KG1 (cell line): Measurements from ENCODE around the gene WNT8A.

Experiments
- DNase-seq: peaks from one replicate; lab custom pipeline; 2025; lab: John Stamatoyannopoulos, UW

The WNT8A gene

DNA sequence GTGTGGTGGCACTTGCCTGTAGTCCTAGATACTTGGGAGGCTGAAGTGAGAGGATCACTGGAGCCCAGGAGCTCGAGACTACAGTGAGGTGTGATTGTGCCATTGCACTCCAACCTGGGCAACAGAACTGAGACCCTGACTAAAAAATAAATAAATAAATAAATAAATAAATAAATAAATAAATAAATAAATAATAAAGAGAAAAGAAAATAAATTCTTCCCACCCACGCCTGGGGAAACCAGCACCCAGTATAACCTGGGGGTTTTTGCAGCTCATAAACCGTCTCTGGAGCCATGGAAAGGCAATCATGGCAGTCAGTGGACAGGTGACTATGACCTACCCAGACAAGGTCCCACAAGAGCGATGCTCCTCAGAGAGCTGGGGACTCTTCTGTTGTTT is 7.9 kb downstream of the WNT8A start:
- no peak for DNase-seq

DNA sequence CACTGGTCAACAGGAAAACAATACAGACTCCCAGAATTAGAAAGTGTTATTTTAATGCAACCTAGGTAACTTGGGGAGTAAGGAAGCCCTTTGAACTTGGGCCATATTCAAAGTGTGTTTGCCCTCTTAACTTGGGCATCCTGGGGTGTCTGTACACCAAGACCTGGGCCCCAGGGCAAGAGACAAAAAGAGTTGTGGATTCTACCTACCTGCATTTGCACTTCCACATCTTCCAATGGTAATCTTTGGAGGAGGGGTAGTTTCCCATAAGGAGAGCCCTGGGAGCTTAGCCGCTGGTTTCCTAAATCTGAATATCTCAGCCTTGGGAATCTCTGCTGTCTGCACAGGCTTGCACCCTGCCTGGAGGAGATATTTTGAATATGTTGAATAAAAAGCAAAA is 8.5 kb downstream of the WNT8A start:
- no peak for DNase-seq

DNA sequence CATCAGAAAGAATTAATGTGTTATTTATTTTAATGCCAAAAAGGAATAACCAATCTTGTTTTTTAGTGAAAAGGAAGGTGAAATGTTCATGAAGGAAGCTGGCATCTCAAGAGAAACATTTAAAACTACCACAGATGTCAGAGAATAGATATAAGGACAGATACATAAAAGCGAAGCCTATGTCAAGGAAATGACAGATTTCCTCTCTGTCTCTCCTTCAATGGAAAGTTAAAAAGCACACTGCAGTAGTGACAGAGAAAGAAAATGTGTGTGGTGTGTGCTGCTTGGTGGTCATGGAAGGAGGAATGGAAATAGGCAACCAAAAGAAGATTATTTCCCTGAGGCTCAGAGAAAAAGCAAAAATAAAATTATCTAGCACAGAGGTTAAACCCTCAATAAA is 9.2 kb downstream of the WNT8A start:
- no peak for DNase-seq

DNA sequence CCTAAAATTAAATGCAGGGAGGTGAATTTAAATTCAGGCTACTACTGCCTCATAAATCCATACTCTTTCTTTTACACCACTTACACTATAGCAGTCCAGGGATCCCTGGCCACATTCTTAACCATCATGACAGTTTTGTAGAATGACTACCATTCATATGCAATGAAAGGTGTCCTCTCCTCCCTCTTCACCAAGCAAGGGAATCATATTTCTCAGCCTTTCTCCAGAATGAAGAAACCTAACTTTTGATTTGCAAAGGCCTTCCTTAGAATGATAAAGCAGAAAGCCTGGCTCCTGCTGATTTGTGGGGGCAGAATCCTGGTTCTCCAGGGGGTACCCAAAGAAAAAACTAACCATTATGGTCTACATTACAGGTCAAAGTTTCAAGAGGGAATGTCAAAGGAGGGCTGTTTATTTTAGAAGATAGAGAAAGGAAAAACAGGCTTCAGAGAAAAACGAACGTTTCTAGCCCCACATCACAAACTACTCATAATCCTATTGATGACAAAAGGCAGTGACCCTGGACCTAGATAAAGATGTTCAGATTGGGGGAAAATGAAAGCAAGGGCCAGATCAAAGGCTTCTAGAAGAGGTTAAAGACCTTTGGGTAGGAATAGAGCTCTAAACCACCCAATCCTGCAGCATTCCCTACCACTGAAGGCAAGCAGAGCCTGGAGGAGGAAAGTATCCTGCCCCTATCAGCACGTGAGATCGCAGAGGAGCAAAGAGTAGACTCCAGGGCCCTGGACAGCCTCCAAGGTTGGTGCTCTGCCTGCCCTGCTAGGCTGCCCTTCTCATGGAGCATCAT is 11.5 kb downstream of the WNT8A start:
- no peak for DNase-seq

DNA sequence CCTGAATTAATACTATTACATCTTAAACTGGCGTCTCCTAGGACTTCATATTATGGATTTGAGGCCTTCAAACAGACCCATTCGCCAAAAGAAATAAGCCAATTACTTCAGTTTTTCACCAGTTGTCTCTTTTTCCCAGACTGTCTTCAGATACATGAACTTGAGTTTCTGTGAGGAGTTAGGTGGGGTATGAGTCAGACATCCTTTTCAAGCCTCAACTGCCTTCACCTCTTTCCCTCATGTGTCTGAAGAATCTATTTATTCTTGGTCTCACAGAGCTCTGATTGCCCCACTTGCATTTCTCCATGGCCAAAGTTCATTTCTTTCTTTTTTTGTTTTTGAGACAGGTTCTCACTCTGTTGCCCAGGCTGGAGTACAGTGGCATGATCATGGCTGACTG is 12.5 kb downstream of the WNT8A start:
- no peak for DNase-seq

DNA sequence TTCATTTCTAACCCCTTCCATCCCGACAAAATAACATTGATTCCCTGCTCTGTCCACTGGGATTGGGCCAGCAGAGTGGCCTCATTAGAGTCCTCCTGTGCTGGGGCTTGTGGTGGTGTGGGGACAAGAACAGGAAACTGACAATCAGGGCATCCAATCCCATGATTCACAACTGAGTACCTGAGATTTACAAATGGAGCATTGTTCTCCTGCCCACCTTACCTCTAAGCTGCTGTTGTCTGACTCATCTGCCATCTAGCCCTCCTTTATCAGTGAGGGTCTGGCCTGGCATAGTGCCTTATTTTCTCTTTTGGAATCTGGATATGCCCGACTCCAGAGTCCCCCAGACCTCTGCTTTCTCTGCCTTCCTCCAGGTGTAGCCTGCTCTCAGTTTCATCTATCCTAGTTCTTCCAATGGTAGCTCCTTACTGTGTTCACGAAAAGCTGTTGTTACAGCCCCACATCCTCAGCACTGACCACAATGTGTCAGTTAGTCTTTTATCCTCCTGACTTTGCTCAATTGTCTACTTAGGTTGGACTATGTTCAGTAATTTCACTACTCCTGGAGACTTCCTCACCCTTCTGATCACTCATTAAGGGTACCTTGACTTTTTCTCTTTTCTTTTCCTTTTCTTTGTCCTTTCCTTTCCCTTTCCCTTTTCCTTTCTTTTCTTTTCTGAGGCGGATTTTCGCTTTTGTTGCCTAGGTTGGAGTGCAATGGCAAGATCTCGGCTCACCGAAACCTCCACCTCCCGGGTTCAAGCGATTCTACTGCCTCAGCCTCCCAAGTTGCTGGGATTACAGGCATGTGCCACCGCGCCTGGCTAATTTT is 13.4 kb downstream of the WNT8A start:
- DNase-seq, result no peak

DNA sequence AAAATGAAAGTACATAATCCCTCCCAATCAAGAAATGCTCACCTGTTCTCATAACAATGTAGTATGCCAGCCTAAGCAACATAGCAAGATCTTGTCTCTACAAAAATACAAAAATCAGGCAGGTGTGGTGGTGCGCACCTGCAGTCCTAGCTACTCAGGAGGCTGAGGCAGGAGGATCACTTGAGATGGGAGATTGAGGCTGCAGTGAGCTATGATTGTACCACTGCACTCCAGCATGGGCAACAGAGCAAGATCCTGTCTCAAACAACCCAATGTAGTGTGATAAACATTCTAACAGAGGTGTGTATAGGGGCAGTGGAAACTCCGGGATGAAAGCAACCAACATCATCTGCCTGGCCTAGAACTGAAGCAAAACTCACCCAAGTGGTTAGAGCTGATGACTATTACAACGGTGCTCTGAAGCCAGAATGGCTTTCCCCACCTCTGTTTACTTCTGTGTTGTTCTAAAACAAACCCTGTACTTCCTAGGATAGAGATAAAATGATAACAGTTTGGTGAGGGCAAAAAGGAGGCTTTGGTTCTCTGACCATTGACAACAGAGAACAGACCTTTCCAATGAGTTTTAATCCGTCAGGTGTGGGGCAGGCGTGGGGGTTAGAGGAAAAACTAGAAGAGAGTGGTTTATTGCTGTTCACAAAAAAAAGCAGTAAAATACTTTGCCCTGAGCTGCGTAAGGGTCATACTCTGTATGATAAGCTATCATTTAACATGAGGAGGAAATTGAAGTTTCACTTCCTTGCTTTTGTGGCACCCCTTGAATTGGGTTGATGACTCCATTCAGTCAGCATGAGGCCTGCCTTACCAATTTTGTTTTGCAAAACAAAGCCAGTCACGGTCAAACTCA is 18.9 kb downstream of the WNT8A start:
- no peak for DNase-seq

DNA sequence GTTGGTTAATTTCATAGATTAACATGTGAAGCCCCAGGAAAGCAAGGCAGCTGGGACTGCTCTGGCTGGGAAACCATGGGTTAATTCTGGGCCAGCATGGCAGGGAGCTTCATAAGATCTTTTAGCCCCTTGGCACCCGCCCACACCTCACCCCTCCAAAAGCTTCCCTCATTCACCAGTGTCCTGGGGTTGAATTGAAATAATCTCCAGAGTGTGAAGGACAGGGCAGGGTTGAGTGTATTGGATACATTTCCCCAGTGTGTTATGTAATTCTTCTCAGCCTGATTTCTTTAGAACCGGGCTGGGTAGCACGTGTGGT is 19.4 kb downstream of the WNT8A start:
- DNase-seq, result no peak

DNA sequence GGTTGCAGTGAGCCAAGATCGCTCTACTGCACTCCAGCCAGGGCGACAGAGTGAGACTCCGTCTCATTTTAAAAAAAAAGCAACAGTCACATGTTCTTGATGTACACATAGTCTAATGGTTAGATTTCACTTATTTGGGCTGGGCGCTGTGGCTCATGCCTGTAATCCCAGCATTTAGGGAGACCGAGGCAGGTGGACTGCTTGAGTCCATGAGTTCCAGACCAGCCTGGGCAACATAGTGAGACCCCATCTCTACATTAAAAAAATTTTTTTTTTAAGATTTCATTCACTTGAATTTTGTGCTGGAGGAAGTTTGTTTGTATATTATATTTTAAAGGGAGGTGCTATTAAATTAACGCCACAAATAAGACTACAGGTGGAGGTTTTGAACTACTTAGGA is 21.9 kb downstream of the WNT8A start:
- DNase-seq, result no peak

DNA sequence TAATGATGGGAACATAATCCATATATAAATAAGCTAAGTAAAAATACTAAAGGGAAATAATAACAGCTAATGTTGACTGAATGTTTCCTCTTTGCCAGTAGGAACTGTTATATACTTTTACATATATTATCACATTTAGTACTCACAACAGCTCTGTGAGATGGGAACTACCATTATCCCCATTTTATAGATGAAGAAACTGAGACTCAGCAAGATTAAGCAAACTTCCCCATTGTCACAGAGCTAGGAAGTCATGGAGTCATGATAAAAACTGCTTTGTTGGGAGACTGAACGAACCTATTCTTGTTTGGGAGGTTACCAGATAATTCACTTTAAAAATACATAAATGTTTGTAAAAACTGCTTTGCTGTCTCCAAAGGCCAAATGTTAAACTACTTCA is 23.4 kb downstream of the WNT8A start:
- no peak for DNase-seq

DNA sequence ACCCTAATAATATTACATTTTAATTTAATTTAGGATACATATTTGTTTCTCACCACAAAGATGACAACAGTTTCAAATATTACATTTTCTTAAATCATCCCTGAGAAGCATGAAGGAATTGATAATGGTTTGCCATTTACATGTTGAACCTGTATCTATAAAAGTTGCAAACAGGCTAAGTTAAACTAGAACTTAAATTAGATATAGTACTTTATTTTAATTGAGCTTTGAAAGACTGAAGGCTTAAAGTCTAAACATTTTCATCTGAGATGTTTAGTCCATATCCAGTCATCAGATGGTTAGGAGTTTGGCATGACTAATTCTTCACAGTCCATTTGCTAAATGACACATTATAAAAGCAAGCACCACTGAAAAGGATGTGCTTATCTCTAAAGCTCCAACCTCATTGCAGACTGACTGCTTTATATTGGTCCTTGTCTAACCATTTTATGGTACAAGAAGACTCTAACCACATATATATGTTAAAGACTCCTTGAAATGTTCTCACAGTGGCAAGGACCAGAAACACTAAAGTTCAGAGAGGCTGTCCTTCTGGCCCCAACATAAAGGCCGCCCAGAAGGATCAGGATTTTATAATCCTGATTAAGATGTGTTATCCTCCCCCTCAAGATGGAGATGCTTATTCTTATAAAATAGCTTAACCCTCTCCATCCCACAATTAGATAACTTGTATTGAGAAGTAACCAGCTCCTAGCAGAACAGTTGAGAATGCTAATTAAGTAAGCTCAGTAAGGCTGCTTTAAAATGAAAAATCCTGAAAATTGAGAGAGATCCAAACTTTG is 25.8 kb downstream of the WNT8A start:
- no peak for DNase-seq

DNA sequence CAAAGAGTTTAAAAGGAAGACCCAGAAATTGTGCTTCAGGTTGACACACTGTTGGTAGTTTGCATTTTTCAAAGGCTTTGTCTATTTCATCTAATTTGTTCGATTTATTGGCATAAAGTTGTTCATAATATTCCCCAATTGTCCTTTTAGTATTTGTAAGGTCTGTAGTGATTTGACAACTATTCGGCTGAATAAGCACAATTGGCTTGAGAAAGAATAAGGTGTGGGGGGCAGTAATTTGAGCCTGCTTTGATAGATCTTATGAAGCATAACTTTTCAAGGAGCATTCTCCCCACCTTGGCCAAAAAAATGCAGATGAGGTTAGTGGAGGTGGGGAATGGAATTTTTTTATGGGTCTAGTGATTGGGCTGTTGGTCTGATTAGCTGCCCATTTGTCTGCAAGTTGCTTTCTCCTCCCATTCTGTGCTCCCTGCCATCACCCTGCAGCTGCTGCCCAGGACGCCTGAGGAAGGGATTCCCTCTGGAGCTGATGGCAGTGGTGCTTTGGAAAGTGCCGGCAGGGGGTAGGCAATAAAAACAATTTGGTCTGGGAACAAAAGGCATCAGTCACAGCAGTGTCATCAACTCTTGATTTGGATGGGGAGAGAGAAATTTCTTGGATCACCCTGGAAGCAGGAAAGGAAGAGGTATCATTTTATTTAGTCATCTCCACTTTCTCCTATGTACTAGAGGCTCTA is 26.6 kb downstream of the WNT8A start:
- no peak for DNase-seq

DNA sequence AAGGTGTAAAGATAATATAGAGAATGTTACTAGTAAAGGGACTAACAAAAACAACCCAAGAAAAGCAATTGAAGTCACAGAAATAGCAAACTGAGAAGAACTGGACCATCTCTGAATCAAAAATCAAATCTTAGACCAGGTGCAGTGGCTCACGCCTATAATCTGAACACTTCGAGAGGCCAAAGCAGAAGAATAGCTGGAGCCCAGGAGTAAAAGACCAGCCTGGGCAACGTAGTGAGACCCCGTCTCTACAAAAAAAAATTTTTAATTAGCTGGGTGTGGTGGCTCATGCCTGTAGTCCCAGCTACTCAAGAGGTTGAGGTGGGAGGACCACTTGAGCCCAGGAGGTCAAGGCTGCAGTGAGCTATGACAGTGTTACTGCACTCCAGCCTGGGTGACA is 27.3 kb downstream of the WNT8A start:
- DNase-seq, result no peak

DNA sequence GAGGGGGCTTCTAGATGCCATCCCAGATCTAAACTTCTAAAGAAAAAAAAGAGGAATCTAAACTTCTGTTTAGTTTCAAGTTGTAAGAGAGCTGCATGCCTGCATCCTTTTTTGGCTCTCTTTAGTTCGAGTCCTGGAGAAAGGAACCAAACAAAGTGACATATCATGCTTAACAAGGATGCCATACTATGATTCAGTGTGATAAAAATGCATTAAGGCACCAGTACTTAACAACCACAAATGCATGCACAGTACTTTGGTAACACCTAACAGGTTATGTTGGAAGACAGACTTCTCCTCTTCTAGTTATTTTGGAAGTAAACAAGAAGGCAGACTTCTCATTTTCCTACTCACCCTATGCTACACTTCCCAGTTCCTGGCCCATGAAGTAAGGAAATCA is 28.1 kb downstream of the WNT8A start:
- DNase-seq, result no peak

DNA sequence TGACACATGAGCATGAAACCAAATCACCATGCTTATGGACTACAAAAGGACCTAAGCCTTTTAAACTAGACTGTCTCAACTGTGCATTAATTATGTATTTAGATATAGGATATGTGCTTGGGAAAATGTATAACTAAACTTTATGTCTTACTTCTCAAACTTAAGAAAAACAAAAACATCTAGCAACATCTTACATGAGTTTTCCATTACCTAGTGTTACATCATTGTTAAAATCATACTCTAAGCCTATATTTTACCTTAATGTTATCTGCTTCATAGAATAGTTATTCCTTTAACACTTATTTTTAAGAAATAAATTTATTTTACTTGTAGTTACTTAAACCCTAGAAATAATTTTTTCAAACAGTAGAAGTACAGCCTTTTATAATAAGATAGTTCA is 31.4 kb downstream of the WNT8A start:
- DNase-seq, result no peak

DNA sequence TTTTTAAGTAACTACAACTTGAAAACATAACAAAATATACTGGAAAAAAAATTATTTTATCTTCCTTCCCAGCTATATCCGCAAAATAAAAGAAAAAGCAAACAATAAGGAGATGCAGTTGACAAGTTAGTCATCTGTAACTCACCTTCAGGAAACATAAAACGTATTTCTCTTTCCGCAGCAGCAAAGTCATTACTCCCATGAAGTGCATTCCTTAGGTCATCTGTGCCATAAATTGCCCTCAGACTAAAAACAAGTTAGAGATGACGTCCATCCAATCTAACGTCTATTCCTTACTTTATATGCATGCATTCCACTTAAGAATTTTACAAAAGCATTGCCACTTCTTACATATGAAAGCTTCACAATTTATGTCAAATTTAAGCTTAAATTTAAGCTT is 44.5 kb downstream of the WNT8A start:
- DNase-seq, result no peak

DNA sequence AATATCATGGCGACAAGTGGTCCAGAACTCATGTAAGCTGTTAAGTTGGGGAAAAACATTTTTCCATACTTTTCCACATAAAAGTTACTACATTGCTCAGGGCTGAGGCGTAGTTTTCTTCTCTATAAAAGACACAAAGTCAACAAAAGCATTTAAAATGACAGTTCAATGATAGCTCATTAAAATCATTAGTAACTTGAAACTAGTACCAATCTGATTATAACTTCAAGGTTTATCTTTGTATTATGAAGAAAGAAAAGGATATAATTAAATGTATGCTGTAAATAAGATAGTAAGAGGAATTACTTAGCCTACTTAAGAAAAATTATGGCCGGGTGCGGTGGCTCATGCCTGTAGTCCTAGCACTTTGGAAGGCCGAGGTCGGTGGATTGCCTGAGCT is 45.5 kb downstream of the WNT8A start:
- DNase-seq, result no peak

DNA sequence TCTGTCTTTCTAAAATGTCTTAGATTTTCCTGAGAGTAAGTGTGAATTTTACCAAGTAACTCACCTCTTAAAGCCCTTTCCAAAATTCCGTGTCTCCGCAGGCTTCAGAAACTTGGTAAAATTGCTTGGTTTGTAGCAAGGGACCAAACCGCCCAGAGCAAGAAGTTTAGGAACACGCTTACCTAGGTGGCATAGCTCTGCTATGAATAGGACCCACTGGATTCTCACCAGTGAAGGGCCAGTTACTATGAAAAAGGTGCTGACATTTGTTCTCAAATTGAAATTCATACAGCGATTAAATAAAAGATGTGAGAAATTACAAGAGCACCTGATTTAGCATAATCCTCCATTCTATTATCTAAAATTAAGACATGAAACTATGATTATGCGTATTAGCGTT is 48.7 kb downstream of the WNT8A start:
- DNase-seq, result no peak

DNA sequence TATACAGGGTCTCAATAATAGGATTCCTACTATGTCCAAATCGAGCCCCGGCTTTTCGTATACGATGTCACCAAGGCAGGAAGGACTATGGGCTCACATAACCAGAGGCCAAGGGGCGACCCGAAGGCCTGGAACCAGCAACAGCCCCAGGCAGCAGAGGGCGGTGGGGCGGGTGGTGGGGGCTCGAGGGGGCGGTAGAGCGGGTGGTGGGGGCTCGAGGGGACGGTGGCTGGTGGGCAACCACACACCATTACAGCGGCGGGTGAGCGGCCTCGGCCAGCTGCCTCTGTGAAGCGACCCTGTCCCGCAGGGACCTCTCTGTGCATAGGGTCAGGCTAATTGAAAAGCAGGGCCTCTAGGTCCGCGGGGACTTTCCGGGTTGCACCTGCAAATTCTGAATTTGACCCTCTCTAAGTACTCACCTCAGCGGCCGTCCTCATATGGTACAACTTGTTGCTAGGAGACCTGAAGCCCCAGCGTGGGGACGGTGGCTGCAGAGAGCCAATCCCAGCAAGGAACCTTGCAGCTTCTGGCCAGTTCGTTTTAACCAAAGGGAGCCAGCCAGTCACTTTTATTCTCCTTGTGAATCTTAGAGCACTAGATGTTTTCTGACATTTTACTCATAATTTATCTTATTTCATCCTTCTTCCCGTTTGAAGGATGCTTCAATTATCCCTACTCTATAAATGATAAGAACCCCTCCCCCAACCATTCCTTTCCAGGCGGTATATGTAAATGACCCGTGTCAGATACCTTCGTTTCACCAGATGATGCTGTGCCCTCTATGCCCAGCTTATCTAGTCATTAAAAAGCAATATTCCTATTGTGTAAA is 55.3 kb downstream of the WNT8A start, which contains the start of gene NME5:
Gene NME5, minus strand, starts transcription at position 480 of the 832 bp plus-strand sequence. CDS start 648 bp downstream, outside the sequence.
- no peak for DNase-seq

DNA sequence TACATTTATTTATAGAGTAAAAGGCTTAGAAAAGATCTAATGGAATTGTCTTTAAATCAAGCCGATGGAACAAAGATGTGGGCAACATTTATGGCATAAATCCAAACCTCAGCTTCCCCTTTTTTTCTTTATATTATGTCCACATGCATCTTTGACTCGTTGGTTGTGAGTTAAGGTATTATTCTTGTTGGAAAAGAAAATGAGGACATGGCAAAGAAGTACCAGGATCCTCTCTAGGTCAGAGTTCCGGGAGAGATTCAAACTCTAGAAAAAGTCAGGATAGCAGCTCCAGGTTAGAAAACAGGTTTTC is 55.9 kb downstream of the WNT8A start:
- DNase-seq, result no peak
